ENCODE measurements around the gene SSH2. TPM values are rescaled to one million over a fixed set of nuclear protein-coding genes. Genes with fewer than 3 reads are reported as not detected.
A peak's percentile ranks its signal among the peaks of the same experiment; 100 is the strongest.

The SSH2 gene
- total and polyA plus RNA-seq, 2 of the 13 experiments (the other 11 are each of a cell fraction or from before 2014, with no cell fraction given): 6.0 to 6.4 TPM

DNA sequence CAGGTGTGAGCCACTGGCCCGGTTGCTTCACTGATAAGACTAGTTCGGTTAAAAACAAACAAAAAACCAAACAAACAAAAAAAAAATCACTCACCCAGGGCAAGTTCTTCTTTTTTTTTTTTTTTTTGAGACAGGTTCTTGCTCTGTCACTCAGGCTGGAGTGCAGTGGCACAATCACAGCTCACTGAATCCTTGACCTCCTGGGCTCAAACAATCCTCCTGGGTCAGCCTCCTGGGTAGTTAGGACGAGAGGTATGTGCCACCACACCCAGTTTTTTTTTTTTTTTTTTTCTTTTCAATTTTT lies 187.9 kb downstream of the SSH2 start:
- WGBS (ENCODE audit: low lambda C conversion rate): 26% methylated on average over 3 of the region's 3 CpGs
- intact Hi-C loops (cut with micrococcal nuclease; ENCODE audit: unreplicated experiment): no loop called here
- TF ChIP-seq DNMT1 (CRISPR knock-in tag; IDR thresholded peaks at IDR 0.05) (no peak), RELA (CRISPR knock-in tag; IDR thresholded peaks at IDR 0.05) (no peak), ZNF362 (CRISPR knock-in tag; IDR thresholded peaks at IDR 0.05; ENCODE audit: borderline replicate concordance) (peak; percentile 71; the same call in 1 of the 2 replicates), ZNF121 (CRISPR knock-in tag; IDR thresholded peaks at IDR 0.05) (no peak), ZBTB25 (CRISPR knock-in tag; IDR thresholded peaks at IDR 0.05) (no peak), ZNF274 (CRISPR knock-in tag; IDR thresholded peaks at IDR 0.05) (no peak), ZNF770 (CRISPR knock-in tag; IDR thresholded peaks at IDR 0.05) (peak; percentile 37; the same call in 1 of the 2 replicates), TGIF2 (CRISPR knock-in tag; IDR thresholded peaks at IDR 0.05) (no peak), ZNF496 (CRISPR knock-in tag; IDR thresholded peaks at IDR 0.05; ENCODE audit: insufficient replicate concordance) (no peak), STAG1 (CRISPR knock-in tag; IDR thresholded peaks at IDR 0.05) (no peak), GATAD2A (CRISPR knock-in tag; IDR thresholded peaks at IDR 0.05) (0 out of 2 replicates have a peak, but pooled peaks have one; percentile 24), BRCA1 (CRISPR knock-in tag; IDR thresholded peaks at IDR 0.05) (no peak), FOXM1 (CRISPR knock-in tag; IDR thresholded peaks at IDR 0.05) (no peak), NR3C1 (CRISPR knock-in tag; IDR thresholded peaks at IDR 0.05) (no peak), ATRX (CRISPR knock-in tag; IDR thresholded peaks at IDR 0.05; ENCODE audit: borderline replicate concordance) (no peak), FOXP1 (IDR thresholded peaks at IDR 0.05) (no peak), FOXP1 (CRISPR knock-in tag; IDR thresholded peaks at IDR 0.05) (peak; percentile 27; the same call in 1 of the 2 replicates), ZNF350 (CRISPR knock-in tag; IDR thresholded peaks at IDR 0.05; ENCODE audit: borderline replicate concordance, low read depth) (no peak), ZMAT3 (CRISPR knock-in tag; conservative IDR thresholded peaks at IDR 0.05) (no peak), JARID2 (CRISPR knock-in tag; IDR thresholded peaks at IDR 0.05; ENCODE audit: insufficient replicate concordance) (no peak), NCOA1 (CRISPR knock-in tag; IDR thresholded peaks at IDR 0.05) (no peak), JUNB (CRISPR knock-in tag; IDR thresholded peaks at IDR 0.05; ENCODE audit: borderline replicate concordance) (no peak)
- TF ChIP-seq, protein P1, sequence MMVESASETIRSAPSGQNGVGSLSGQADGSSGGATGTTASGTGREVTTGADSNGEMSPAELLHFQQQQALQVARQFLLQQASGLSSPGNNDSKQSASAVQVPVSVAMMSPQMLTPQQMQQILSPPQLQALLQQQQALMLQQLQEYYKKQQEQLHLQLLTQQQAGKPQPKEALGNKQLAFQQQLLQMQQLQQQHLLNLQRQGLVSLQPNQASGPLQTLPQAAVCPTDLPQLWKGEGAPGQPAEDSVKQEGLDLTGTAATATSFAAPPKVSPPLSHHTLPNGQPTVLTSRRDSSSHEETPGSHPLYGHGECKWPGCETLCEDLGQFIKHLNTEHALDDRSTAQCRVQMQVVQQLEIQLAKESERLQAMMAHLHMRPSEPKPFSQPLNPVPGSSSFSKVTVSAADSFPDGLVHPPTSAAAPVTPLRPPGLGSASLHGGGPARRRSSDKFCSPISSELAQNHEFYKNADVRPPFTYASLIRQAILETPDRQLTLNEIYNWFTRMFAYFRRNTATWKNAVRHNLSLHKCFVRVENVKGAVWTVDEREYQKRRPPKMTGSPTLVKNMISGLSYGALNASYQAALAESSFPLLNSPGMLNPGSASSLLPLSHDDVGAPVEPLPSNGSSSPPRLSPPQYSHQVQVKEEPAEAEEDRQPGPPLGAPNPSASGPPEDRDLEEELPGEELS (CRISPR knock-in tag; IDR thresholded peaks at IDR 0.05): peak; percentile 31; the same call in 1 of the 2 replicates

More for the DNA sequence above, 187.9 kb downstream of the SSH2 start:
- no peak for ATAC-seq
- POLR2A ChIA-PET: interaction anchor here (2.8 kb wide), 1 partner anchor 19 kb away, joined by 12 read pairs; no protein-coding TSS in a partner anchor
- H4K20me1 ChIP-seq (ENCODE audit: insufficient read depth, low read length): no peaks in the 10 kb centered on the region; the same call in 1 of the 2 replicates
- BruUV-seq (replicated peaks): no TSS peak
- no peak for DNase-seq (ENCODE audit: low spot score)
- H3K4me2 ChIP-seq (ENCODE audit: low read depth, low read length): no peak overlapping the region
- CTCF ChIA-PET (ENCODE audit: low intra/inter-chr PET ratio, low total read pairs): no interaction called here
- H3K79me2 ChIP-seq (ENCODE audit: insufficient read depth, low read length): no peaks in the 10 kb centered on the region
- H3K36me3 ChIP-seq (replicated peaks in 1 of 2; ENCODE audit: control insufficient read depth in 1 of 2, insufficient read depth in 2 of 2, low read length in 2 of 2): no peaks in the 10 kb centered on the region
- peaks cover 72% of the 10 kb centered on the region for H3K4me1 ChIP-seq (ENCODE audit: insufficient read depth, low read length)
- H3K9ac ChIP-seq (ENCODE audit: insufficient read depth, low read depth, low read length): no peak overlapping the region
- no peaks in the 10 kb centered on the region for H3K27me3 ChIP-seq (ENCODE audit: control insufficient read depth in 1 of 2, insufficient read depth in 2 of 2, low read length in 2 of 2)
- H2AFZ ChIP-seq (ENCODE audit: low read length): no peak overlapping the region
- in situ Hi-C loops (cut with HindIII; ENCODE audit: extremely low pct_ligation_motif_present, low pct_unique_long_range_greater_than_20kb): no loop called here
- H3K27ac ChIP-seq (ENCODE audit: extremely low read length, insufficient read depth, low read length): no peak overlapping the region
- no peaks in the 10 kb centered on the region for H3K9me3 ChIP-seq (ENCODE audit: low read length)
- FAIRE-seq: no peak
- H3K4me3 ChIP-seq (replicated peaks in 1 of 3; ENCODE audit: insufficient read depth in 1 of 3, low read depth in 2 of 3, low read length in 3 of 3): no peak overlapping the region

All from HepG2 (cell line).